Omental fat pad (tissue), 4 donors: ENCODE measurements around the gene AIP. TPM values are rescaled to one million over a fixed set of nuclear protein-coding genes. Genes with fewer than 3 reads are reported as not detected.
"Not testable (repeated sequence)": the region's sequence is repeated elsewhere in the genome, so short reads cannot be mapped to it uniquely, and the experiment has no call there.

Experiments
- ATAC-seq: fragments of 150-250 bp; one replicate; pipeline ENCODE4 v1.9.1; 2016; ENCODE audit warnings: mild to moderate bottlenecking, moderate library complexity; ENCODE audit not compliant: low FRiP score
- DNase-seq: peaks from one replicate; pipeline ENCODE4 v3.0.0-alpha.2; 2019; ENCODE audit warnings: low spot score
- CTCF ChIP-seq, 3 donors: fragments of 450-650 bp; IDR thresholded peaks; one replicate each; pipeline ENCODE4 v1.5.1; 2016 to 2017; ENCODE audit warnings: antibody characterized with exemption in 3 of 3, mild to moderate bottlenecking in 3 of 3, moderate library complexity in 2 of 3
- total RNA-seq, 4 donors: library from RNA; depleted of rRNA; stranded (reverse); fragments of >200 nt; gene quantifications; one replicate each; pipeline ENCODE4 v1.1.0, GENCODE V29; 2016

Gene AIP
- total RNA-seq, 4 donors from 2014 or later: 51.2 to 67.5 (median 62.1) TPM

GRCh38 chr11:67484847-67485311 lies 2.1 kb downstream of the AIP start:
- DNase-seq: no peak
- no peak for ATAC-seq
- TF ChIP-seq CTCF (IDR thresholded peaks at IDR 0.05): no peak

- not testable (repeated sequence) for ATAC-seq, DNase-seq
Observed at GRCh38 chr11:67485873-67486361, 3.1 kb downstream of the AIP start.

- ATAC-seq (no peak), DNase-seq (no peak)
- no peak for TF ChIP-seq CTCF (IDR thresholded peaks at IDR 0.05)
Observed at GRCh38 chr11:67486481-67487195, 3.8 kb downstream of the AIP start.

GRCh38 chr11:67489203-67489884 lies 6.5 kb downstream of the AIP start:
- ATAC-seq (no peak), DNase-seq (no peak)
- no peak for TF ChIP-seq CTCF (IDR thresholded peaks at IDR 0.05)

GRCh38 chr11:67489885-67490726 lies 7.3 kb downstream of the AIP start:
- no peak for TF ChIP-seq CTCF (IDR thresholded peaks at IDR 0.05)
- DNase-seq (no peak), ATAC-seq (no peak)

GRCh38 chr11:67490727-67491065 lies 7.9 kb downstream of the AIP start:
- TF ChIP-seq CTCF (IDR thresholded peaks at IDR 0.05): no peak
- DNase-seq (no peak), ATAC-seq (no peak)
